GM19193 (cell line): Measurements from ENCODE around the gene RASL10A.

Source experiments
- POLR2A ChIP-seq: IDR thresholded peaks from 4 replicates; pipeline ENCODE4 v1.6.1; 2011; ENCODE audit not compliant: insufficient read depth, insufficient read length; ENCODE audit errors: extremely low read depth

Gene RASL10A

GRCh38 chr22:29341849-29342127 is 26.3 kb upstream of the RASL10A start:
- no peak for TF ChIP-seq POLR2A

- no peak for TF ChIP-seq POLR2A
These were observed 25.8 kb upstream of the RASL10A start for GRCh38 chr22:29341056-29341848.

- no peak for TF ChIP-seq POLR2A
These were observed 25.1 kb upstream of the RASL10A start for GRCh38 chr22:29340566-29340965.

- TF ChIP-seq POLR2A = no peak
These were observed 24.1 kb upstream of the RASL10A start for GRCh38 chr22:29339381-29340235.

- TF ChIP-seq POLR2A = no peak
These were observed 22.9 kb upstream of the RASL10A start for GRCh38 chr22:29338398-29338797.

GRCh38 chr22:29337631-29338284 is 22.3 kb upstream of the RASL10A start:
- TF ChIP-seq POLR2A = no peak

GRCh38 chr22:29336751-29337490 is 21.4 kb upstream of the RASL10A start:
- no peak for TF ChIP-seq POLR2A

GRCh38 chr22:29335656-29336055 is 20.2 kb upstream of the RASL10A start:
- TF ChIP-seq POLR2A = no peak

- no peak for TF ChIP-seq POLR2A
These were observed 19.3 kb upstream of the RASL10A start for GRCh38 chr22:29334696-29335344.

- no peak for TF ChIP-seq POLR2A
These were observed 18.7 kb upstream of the RASL10A start for GRCh38 chr22:29334148-29334547.

GRCh38 chr22:29332886-29333496 is 17.5 kb upstream of the RASL10A start:
- no peak for TF ChIP-seq POLR2A

- TF ChIP-seq POLR2A = no peak
These were observed 16.3 kb upstream of the RASL10A start for GRCh38 chr22:29331658-29332300.

GRCh38 chr22:29331213-29331612 is 15.7 kb upstream of the RASL10A start:
- TF ChIP-seq POLR2A = no peak
